HG03045 (cell line): ENCODE data around the gene ASB2.

Experiments used
- ATAC-seq: cut with Tn5 transposase; IDR thresholded peaks from one replicate; pipeline ENCODE4 v1.9.1; 2021; ENCODE audit warnings: mild to moderate bottlenecking, moderate library complexity; ENCODE audit not compliant: unreplicated experiment

ASB2 gene

DNA sequence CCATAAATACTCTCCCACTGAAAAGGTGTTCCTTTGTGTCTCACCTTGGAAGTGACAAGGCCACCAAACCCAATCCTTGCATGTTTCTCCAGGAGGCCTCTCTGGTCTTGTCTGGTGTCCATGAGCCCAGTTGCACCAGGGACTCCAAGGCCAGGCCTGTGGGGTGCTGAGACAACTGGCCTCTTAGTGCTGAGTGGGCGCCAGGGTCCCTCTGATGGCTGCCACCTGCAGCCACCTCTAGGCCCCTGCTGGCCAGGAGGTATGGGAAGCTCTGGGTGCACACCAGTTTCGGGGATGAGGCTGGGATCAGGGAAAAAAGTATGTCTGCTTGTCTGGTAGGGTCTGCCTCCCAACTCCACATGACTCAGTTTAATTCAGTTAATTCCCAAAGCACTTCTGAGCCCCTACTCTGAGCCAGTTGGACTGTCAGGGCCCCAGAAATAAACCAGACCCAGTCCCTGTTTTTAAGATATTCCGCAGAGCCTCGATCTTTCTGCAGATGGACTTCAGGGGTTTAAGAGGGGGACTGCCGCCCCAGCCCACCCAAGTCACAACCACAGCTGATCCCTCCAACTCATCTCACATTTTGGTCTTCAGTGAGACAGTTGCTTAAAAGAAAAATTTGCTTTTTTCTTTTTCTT is 64.3 kb downstream of the ASB2 start:
- no peak for ATAC-seq

DNA sequence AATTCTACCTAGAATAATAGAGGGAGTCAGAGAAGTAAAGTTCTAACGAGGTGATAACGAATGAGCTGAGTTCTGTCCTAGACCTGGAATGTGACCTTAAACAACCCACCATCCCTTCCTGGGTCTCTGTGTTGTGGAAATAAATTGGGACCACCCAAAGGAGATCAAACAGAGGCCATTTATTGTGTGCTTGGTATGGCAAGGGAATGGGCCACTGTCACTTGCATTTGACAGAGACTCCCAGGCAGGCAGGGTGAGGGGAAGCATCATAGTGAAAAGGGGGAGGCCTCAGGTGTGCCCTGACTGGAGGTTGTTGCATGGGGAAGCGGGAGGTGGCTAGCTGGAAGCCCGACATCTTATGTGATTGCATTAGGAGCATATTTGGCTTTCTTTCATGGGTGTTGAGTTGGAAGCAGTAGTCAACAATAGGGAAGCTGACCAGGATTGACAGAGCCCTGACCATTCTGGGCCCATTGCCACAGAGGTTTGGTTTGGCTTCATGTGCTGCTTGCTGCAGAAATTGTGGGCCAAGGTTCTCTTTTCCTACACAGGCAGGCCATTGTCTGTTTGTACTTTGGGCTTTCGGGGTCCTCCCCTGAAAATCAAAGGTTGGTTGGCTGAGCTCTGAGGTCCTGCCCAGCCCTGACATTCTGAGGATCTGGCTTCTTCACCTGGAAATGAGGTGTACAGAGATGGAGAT is 66.8 kb downstream of the ASB2 start:
- no peak for ATAC-seq

DNA sequence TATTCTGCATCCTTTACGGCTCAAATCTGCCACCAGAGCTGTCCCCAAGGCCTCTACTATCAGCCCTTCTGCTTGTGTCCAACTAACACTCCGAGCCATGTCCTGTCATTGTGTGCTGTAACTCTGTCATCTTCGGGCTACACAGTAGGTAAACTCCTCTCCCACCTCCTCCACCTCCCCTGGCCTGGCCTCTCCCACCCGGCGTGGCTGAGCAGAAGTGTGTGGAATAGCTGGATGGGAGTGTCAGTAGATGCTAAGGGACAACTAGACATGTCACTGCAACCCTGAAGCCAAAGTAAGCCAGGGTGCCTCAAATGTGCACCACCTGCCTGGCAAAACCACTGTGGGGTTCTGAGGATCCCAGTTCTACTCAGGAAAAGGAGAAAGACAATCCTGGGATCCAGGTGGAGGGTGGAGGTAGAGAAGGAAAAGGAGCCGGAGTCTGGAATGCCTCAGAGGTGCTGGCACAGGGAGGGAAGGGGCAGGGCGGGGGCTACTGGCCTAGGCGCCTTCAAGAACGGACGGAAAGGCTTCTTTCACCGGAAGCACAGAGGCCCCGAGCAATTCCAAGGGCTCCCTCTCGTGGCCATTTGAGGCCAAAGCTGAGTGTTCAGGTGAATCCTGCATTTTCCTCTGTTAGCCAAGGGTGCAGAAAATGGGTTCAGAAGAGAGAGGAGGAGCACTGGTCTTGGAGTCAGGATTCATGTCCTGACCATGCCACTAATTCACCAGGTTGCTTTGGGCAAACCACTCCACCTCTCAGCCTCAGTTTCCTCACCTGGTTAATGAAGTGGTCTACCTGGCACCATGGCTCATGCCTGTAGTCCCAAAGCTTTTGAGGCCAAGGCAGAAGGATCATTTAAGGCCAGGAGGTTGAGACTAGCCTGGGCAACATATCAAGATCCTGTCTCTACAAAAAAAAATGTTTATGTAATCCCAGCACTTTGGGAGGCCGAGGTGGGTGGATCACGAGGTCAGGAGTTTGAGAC is 69.7 kb downstream of the ASB2 start:
- no peak for ATAC-seq

DNA sequence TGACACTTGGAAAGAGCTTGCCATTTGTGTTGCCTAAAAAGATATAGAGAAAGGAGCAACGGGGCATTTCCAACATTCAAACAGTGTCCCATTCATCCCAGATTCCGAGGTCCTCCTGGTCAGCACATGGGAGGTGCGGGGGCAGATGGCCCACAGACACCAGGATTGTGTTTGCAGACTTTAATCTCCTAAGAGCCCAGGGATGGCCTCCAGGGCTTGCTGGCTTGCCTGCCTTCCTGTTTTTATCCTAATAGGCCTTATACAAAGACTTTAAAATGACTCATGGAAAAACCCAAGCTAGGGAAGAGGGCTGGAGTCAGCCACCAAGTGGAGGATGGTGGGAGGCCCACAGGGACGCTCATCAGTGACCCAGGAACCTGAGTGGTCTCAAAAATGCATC is 70.7 kb downstream of the ASB2 start:
- ATAC-seq: no peak

DNA sequence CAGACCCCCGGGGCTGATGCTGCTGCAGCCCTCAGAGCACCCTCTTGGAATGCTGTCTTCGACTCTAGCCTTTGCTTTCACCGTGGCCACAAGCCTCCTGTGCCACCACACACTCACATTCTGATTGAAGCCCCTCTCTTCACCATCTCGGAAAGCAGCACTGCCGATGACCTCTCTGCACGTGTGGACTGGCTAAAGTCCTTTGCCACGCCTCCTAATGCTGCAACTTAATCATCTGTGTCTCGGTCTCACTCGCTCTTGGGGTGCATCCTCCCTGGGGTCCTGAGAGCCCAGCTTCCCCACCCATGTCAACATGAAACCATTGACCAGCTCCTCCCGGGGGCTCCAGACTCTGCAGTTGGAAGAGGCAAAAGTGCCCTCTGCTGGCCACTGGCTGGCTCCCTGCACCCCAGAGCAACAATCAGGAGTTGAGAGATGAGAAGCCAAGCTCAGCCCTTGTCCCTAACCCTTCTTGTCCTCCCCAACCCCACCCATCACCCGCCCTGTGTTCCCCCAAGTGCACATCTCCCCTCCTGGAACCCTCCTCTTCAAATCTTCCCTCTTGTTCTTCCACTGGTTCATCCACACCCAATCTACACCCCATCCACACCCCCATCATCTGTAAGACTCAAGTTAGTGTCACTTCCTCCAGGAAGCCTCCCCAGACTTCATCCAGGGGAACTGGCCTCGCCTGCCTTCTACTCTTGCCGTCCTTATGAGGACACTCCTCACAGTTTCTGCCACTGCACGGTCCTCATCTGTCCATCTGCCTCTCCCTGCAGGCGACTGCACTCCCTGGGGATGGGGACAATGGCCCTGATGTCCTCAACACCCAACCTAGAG is 72.8 kb downstream of the ASB2 start:
- no peak for ATAC-seq

DNA sequence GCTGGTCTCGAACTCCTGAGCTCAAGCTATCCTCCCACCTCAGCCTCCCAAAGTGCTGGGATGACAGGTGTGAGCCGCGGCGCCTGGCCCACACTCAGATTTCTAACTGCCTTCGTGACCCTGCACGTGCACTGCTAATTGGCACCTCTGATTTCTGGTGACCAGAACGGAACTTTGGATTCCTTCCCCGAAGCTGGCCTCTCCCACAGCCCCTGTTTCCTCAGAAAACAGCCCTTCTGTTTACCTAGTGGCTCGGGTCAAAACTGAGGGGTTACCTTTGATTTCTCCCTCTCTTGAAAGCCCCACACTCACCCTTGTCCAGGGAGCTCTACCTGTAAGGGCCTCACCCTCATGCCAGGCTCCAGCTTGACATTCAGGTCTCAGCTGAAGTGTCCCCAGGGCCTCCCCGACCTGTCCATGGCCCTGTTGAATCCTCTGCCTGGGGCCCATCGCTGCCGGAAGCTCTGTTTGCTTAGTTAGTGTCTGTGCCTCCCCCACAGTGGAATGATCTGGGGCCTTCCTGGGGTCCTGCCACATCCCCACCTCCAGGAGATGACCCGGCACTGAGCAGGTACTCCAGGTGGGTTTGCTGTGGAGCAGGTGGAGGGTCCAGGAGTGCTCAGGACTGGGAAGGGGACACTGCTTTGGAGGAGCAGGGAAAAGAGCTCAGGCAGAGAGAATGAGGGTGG is 73.6 kb downstream of the ASB2 start:
- no peak for ATAC-seq

DNA sequence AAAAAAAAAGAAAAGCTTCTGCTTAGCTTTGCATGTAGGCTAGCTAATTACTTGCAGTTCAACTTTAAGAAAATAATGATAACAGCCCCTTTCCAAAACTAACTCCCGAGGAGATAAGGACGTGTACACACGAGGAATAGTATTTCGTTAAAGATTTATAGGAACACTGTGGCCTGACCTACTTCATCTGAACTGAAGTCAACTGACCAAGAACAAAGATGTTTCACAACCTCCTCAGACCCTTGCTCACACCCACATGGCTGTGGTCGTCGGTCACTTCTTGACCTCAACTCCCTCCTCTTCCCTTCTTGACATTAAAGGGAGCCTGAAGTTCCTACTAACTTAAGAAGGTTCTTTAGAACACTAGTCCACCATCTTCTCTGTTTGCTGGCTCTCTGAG is 74.6 kb downstream of the ASB2 start:
- ATAC-seq: no peak

DNA sequence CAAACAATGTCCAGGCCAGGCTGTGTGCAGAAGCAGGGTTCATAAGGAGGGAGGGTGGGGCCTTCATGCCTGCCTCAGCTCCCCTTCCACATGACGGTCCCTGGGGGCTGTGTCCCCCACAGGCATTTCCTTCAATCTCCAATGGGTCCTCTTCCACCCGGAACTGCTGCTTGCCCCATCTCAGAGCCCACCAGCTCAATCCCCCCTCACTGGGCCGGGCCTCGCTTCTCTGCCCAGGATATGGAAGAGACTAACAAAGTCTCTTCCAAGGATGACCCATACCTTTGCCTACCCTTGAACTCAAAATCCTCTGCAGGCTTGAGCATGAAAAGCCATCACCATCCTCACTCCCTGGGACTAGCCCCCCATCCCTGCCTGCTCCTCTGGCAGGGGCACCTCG is 77.6 kb downstream of the ASB2 start:
- no peak for ATAC-seq

DNA sequence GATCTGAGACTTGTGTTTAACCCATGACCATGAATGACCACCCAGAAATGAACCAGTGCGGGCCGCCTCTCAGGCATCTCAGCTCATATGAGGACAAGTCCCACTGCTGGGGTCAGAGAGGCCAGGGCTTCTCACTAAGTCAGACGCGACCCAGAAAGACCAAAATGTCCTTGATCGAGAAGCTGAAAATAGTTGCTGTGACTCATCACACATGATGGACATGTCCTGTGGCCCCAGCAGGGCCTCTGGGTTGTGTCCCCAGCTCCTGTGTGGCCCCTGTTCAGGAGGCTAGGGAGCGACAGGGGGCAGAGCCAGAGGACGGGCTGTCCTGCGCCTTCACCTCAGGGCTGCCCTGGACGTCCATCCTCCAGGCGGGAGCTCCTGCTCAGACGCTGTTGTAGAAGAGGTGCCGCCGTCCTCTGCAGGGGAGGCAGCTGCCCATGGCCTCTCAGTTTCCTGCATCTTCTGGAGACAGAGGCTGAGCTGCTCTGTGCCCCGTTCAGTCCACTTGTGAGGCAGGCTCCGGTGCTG is 78.2 kb downstream of the ASB2 start:
- no peak for ATAC-seq

DNA sequence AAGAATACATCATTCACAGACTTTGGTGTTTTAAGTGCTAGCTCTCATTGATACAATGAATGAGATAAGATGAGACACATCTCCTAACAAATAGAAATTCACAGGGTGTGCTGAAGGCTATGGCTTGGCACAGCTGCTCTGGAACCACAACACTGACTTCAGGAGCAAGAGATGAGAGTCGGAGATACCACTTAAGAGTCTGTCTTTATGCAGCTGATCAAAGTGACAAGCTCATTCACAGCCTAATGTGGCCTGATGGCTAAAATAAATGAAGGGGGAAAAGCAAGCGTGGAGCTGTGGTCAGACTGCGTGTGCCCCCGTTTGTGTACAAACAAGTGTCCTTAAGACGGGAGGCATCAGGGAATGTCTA is 78.9 kb downstream of the ASB2 start:
- ATAC-seq: no peak

DNA sequence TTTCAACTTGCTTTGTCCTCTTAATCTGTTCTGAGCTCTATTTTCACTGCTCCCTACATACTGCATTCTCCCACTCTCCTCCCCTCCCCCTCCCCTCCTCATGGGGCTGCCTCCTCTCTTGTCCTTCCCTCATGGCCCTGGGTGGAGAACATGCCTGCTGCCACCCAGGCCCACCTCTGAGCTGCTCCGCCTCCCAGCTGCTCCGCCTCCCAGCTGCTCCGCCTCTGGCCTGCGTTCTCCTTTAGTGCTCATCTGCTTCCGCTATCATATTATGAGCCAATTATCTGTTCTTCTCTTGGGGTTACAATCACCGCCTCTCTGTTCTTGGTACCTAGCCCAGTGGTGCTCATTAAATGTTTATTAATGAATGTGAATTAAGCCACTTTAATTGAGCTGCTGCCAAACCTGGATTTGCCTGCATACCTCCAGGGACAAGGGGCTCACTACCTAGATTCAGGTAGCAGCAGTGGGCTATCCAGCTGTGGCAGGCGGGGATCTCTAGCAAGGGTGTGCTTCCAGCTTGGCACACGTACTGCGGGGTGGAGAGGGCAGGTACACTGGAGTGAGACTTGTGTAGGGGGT is 81.3 kb downstream of the ASB2 start:
- ATAC-seq: no peak

DNA sequence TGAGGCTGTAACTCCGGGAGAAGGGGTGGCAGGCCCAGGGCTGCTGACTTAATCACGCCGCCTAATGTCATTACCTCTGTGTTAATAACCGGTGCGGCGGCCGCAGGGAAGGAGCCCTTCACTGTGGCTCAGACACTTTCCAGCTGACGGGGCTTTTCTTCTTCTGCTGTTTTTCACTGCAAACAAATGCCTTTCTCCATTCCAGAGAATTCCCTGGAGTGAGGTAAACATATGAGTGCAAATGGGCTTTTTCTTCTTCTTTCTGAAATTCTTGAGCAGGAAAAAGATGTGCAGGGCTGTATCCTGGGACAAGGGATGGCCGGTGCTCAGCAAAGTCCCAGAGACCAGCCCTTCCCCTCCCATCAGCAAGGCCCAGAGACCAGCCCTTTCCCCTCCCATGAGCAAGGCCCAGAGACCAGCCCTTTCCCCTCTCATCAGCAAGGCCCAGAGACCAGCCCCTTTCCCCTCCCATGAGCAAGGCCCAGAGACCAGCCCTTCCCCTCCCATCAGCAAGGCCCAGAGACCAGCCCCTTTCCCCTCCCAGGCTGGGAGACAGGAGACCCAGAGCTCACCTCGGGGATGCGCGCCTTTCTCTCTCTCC is 82.6 kb downstream of the ASB2 start:
- no peak for ATAC-seq

DNA sequence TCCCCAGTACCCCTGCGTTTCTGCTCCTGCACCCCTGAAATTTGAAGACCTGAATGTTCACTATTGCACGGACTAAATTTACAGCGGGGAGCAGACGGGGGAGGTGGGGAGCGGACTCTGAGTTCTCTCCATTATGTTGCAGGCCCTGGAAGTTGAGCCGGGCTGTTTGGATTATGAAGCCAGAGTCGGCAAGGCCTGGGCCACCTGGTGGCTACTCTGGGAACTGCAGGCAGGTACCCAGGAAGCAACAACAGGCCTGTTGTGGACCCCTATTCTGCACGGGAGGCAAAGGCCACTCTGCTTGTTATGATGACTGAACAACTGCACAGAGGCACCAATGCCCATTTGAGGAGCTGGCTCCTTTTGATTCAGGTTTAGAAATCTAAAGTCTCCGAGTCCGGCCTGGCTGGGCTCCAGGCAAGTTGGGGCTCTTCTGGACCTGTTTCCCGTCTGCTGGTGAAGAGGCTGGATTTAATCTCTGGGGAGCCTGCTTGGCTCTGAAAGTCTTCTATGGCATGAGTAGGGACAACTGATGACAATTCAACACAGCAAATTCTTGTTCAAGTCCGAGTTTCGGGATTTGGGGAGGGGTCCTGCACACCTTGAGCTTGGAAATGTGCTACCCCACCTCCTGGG is 83.3 kb downstream of the ASB2 start:
- no peak for ATAC-seq

DNA sequence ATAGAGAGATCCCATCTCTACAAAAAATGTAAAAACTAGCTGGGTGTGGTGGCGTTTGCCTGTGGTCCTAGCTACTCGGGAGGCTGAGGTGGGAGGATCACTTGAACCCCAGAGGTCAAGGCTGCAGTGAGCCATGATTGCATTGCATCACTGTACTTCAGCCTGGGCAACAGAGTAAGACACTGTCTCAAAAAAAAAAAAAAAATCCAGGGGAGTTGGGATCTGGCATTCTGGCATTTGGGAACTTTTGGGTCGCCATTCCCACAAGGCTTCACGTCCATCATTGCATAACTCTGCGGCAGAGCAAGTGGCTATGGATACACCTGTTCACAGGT is 83.9 kb downstream of the ASB2 start:
- ATAC-seq: no peak

DNA sequence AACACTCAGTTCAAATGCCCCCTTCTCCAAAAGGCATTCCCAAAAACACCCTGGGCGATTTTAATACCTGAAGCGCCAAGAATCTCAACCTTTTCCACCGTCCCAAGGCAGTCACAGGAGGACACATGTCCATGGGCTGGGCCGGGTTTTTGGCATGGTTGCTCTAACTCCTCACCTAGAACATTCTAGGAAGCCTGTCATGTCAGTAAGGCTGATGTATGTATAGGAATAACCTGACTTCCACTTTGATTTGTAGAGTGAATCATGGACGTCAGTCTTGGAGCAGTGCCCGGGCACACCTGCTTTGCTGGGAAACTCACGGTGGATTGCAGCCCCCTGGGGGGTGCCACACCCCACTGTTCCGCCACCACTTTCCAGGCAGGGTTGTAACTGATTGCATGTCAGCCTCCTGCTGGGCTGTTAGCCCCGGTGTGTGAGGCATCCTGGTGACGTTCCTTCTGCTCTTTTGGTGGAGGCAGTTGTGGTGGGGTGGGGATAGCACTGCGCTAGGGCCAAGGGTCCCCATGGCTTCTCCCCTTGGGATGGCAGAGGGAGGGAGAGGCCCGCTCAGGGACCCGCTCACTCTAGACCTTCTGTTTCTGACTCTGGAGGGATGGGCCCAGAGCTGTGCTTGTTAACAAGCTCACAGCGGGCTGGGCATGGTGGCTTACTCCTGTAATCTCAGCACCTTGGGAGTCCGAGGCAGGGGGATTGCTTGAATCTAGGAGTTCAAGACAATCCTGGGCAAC is 84.4 kb downstream of the ASB2 start:
- no peak for ATAC-seq

DNA sequence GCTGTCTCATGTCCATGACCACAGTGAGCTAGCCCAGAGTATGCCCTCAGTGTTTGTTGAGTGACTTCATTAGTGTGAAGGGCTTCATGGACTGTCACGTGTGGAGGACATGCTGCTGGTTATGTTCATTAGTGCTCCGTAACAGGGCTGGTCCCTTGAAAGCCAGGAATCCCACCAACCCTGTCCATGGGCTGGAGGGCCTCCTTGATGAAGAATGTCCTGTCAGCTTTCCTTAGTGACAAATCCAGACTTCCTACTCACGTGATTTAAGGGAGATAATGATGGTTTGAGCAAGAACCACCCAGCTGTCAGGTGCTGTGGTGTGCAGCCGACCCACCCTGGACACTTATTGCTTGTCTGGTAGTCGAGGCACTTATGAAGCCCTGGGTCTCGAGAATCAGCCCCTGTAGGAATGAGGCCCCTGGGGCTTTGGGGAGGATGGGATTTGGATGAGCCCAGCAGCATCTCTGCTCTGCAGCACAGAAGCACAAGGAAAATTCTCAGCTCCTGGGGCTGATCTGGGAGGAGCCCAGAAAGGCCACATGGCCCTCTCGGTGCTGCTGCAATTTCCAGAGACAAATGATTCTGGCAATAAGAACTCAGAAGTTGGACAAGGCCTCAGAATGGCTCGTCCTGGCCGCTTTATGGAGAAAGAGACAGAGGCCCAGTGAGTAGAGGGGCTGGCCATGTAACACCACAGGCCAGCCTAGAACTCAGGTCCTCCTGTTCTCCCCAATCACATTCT is 86.5 kb downstream of the ASB2 start:
- no peak for ATAC-seq

DNA sequence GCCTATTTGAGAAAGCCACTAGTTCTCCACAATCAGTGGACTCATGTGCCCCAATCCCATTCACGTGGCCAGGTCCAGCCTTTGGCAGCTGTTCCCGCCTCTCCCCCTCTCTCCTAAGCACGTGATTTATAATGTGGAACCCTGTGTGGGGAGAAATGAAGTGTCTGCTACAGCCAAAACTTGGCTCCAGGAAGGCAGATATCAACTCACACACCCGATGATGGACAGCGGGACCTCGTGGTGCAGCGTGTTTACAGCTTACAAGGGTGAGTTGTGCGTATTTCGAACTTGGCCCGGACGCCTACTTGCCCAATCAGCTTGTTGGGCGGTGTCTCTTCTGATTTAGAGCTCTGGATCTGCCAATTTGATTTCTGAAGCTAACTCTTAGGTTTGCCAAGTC is 87.4 kb downstream of the ASB2 start:
- ATAC-seq: no peak

DNA sequence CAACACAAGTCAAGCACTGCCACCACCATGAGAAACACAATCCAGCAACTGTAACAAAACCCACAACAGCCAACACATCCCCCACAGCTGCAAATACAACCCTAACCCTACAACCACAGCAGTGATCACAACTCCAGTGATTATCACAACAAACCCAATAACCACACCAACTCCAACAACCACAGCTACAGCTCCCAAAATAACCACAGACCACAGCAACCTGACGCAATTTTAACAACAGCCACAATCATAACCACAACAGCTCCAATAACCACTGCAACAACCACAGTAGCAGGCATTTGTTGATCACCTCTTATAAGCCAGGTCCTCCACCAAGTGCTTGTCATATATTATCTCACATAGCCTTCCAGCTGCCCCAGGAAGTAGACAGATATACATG is 91.4 kb downstream of the ASB2 start:
- ATAC-seq: no peak
